Type B pancreatic cell (in vitro differentiated cells): Measurements from ENCODE around the gene PLEKHH3. TPM values are rescaled to one million over a fixed set of nuclear protein-coding genes. Genes with fewer than 3 reads are reported as not detected.
A peak's percentile ranks its signal among the peaks of the same experiment; 100 is the strongest.

ENCODE experiments used
- DNase-seq: peaks from one replicate; pipeline ENCODE4 v3.0.0; 2021; ENCODE audit warnings: mixed read lengths; ENCODE audit not compliant: unreplicated experiment; ENCODE audit errors: extremely low spot score
- H3K27ac Mint-ChIP-seq: 2 replicates; pipeline ENCODE4 v1.8.0; 2021; ENCODE audit warnings: mild to moderate bottlenecking, mixed read lengths
- H3K27me3 Mint-ChIP-seq: 2 replicates; pipeline ENCODE4 v1.8.0; 2021; ENCODE audit warnings: mixed read lengths
- H3K36me3 Mint-ChIP-seq: 2 replicates; pipeline ENCODE4 v1.8.0; 2021; ENCODE audit warnings: mixed read lengths
- H3K4me1 Mint-ChIP-seq: one replicate; pipeline ENCODE4 v1.8.0; 2021; ENCODE audit warnings: mixed read lengths; ENCODE audit not compliant: unreplicated experiment
- H3K4me3 Mint-ChIP-seq: 2 replicates; pipeline ENCODE4 v1.8.0; 2021; ENCODE audit warnings: mild to moderate bottlenecking, mixed read lengths
- H3K9me3 Mint-ChIP-seq: 2 replicates; pipeline ENCODE4 v1.8.0; 2021; ENCODE audit warnings: mixed read lengths
- total RNA-seq: library from RNA; stranded (reverse); gene quantifications from 2 replicates; pipeline ENCODE4 v1.2.1, GENCODE V29; 2021; ENCODE audit warnings: low replicate concordance
- TF ChIP-seq, protein P1 (sequence below): fragments of 200-600 bp; sonication (generic); conservative IDR thresholded peaks from 2 replicates; pipeline ENCODE4 v1.5.0; 2021; ENCODE audit warnings: antibody characterized with exemption, mild to moderate bottlenecking

The PLEKHH3 gene
- total RNA-seq, 1 donor from 2014 or later: 29.1 TPM

DNA sequence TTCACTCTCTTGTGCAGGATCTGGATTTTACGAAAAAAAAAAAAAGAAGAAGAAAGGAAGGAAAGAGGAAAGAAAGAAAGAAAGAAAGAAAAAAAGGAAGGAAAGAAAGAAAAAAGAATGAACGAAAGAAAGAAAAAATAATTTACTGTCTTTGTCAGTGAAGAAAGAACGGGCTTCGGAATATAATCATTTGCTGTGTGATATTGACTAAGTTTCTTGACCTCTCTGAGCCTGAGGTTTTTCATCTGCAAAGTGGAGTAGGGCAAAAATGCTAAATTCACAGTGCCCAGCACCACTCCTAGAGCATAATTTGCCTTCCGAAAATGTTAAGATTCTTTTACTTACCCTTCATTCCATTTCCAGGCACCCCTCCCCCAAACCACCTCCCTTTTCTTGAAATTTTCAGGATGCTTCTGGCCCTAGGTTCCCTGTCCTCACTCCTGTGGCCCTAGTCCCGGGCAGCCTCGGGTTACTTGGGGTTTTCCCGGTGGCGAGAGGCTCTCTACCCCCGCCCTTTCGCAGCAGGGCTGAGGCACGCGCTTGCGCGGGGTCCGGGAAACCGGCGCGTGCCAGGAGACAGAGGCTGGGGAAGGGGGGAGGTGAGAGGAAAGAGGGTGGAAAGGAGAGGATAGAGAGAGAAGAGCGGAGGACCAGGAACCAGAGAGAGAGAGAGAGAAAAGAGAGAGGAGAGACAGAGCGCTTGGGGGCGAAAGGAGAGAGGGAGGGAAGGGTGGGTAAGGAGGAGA, 5.4 kb upstream of the PLEKHH3 start, which contains the start of gene CNTNAP1:
CNTNAP1 (plus strand) TSS at position 556 of the 746 bp plus-strand sequence. CDS start 299 bp downstream, outside the sequence.
- TF ChIP-seq, protein P1, sequence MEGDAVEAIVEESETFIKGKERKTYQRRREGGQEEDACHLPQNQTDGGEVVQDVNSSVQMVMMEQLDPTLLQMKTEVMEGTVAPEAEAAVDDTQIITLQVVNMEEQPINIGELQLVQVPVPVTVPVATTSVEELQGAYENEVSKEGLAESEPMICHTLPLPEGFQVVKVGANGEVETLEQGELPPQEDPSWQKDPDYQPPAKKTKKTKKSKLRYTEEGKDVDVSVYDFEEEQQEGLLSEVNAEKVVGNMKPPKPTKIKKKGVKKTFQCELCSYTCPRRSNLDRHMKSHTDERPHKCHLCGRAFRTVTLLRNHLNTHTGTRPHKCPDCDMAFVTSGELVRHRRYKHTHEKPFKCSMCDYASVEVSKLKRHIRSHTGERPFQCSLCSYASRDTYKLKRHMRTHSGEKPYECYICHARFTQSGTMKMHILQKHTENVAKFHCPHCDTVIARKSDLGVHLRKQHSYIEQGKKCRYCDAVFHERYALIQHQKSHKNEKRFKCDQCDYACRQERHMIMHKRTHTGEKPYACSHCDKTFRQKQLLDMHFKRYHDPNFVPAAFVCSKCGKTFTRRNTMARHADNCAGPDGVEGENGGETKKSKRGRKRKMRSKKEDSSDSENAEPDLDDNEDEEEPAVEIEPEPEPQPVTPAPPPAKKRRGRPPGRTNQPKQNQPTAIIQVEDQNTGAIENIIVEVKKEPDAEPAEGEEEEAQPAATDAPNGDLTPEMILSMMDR: no peak
- H3K9me3 Mint-ChIP-seq: no peaks in the 10 kb centered on the region
- H3K4me1 Mint-ChIP-seq: peaks cover 43% of the 10 kb centered on the region
- DNase-seq: no peak
- H3K36me3 Mint-ChIP-seq: peaks cover 5% of the 10 kb centered on the region
- H3K4me3 Mint-ChIP-seq: peak within 1 kb of the TSS; percentile 88
- peak within 1 kb of the TSS; percentile 72 for H3K27ac Mint-ChIP-seq
- H3K27me3 Mint-ChIP-seq: peaks cover 19% of the 10 kb centered on the region

GRCh38 chr17:42680331-42680808, 3.6 kb upstream of the PLEKHH3 start:
- peaks cover 37% of the 10 kb centered on the region for H3K4me1 Mint-ChIP-seq
- H3K27me3 Mint-ChIP-seq: peaks cover 14% of the 10 kb centered on the region
- no peaks in the 10 kb centered on the region for H3K9me3 Mint-ChIP-seq
- peak overlapping the region; percentile 69 for H3K4me3 Mint-ChIP-seq
- DNase-seq: no peak
- TF ChIP-seq, protein P1: no peak
- no peaks in the 10 kb centered on the region for H3K36me3 Mint-ChIP-seq
- H3K27ac Mint-ChIP-seq: no peak overlapping the region

- H3K27me3 Mint-ChIP-seq: peaks cover 13% of the 10 kb centered on the region
- H3K27ac Mint-ChIP-seq: peak overlapping the region; percentile 98
- peak overlapping the region; percentile 97 for H3K4me3 Mint-ChIP-seq
- peaks cover 39% of the 10 kb centered on the region for H3K4me1 Mint-ChIP-seq
- H3K36me3 Mint-ChIP-seq: no peaks in the 10 kb centered on the region
- peak; percentile 86 for DNase-seq
- H3K9me3 Mint-ChIP-seq: no peaks in the 10 kb centered on the region
- TF ChIP-seq, protein P1: peak; percentile 94
Measured at GRCh38 chr17:42679492-42680330, 2.9 kb upstream of the PLEKHH3 start.

DNA sequence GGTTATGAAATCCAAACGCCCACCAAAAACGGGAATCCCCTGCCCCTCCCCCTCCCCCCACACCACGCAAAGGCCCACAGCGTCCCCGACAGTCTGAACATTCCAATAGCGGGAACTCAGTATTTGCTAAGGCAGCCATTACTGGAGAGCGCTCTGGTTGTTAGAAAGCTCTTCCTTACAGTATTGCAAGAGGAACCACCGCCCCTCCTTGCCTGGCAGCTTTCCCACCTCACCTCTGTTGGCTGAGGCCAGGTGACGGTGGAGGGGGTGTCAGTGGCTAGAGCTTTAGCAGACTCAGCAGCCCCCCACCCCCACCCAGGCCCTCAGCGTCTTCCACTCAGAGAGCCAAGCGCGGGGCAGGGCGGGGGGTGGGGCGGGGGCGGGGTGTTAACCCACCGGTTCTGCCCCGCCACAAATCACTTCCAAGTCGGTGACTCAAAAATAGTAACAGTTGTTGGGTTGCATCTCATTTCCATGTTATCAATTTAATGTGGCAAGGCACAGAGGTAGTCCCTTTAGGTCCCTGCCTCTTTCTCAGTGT, 2.2 kb upstream of the PLEKHH3 start:
- peak overlapping the region; percentile 97 for H3K4me3 Mint-ChIP-seq
- TF ChIP-seq, protein P1: no peak
- DNase-seq: no peak
- no peaks in the 10 kb centered on the region for H3K9me3 Mint-ChIP-seq
- peaks cover 45% of the 10 kb centered on the region for H3K4me1 Mint-ChIP-seq
- no peaks in the 10 kb centered on the region for H3K36me3 Mint-ChIP-seq
- peak overlapping the region; percentile 98 for H3K27ac Mint-ChIP-seq
- peaks cover 13% of the 10 kb centered on the region for H3K27me3 Mint-ChIP-seq

GRCh38 chr17:42677921-42678781, 1.4 kb upstream of the PLEKHH3 start:
- Mint-ChIP-seq H3K4me3 (peak overlapping the region; percentile 97), H3K9me3 (no peaks in the 10 kb centered on the region), H3K4me1 (peaks cover 43% of the 10 kb centered on the region), H3K27me3 (peaks cover 10% of the 10 kb centered on the region), H3K36me3 (no peaks in the 10 kb centered on the region), H3K27ac (peak overlapping the region; percentile 98)
- DNase-seq: peak; percentile 89
- TF ChIP-seq, protein P1: no peak
